H9 (cell line): ENCODE data around the gene NXPH3. TPM values are rescaled to one million over a fixed set of nuclear protein-coding genes. Genes with fewer than 3 reads are reported as not detected.

Experiments used
- DNase-seq: peaks from one replicate; pipeline ENCODE4 v3.0.0-alpha.2; 2017
- H2AFZ ChIP-seq: one replicate; pipeline ENCODE4 v1.6.1; 2013; ENCODE audit warnings: mild to moderate bottlenecking, low read length, control low read depth, moderate library complexity
- H2AK5ac ChIP-seq: 2 replicates; pipeline ENCODE4 v1.6.1; 2013; ENCODE audit warnings: low read length, control low read depth, mixed read lengths; ENCODE audit not compliant: insufficient read length
- H2BK120ac ChIP-seq: one replicate; pipeline ENCODE4 v1.6.1; 2013; ENCODE audit warnings: low read depth, mild to moderate bottlenecking, low read length, control low read depth, inconsistent platforms; ENCODE audit not compliant: poor library complexity, severe bottlenecking
- H2BK12ac ChIP-seq: 2 replicates; pipeline ENCODE4 v1.6.1; 2013; ENCODE audit warnings: low read length, control low read depth, mixed read lengths, low read depth; ENCODE audit not compliant: insufficient read length
- H2BK15ac ChIP-seq: 2 replicates; pipeline ENCODE4 v1.6.1; 2013; ENCODE audit warnings: low read depth, low read length, control low read depth
- H2BK20ac ChIP-seq: one replicate; pipeline ENCODE4 v1.6.1; 2013; ENCODE audit warnings: low read depth, mild to moderate bottlenecking, low read length, control low read depth, inconsistent platforms; ENCODE audit not compliant: poor library complexity, severe bottlenecking
- H2BK5ac ChIP-seq: 2 replicates; pipeline ENCODE4 v1.6.1; 2013; ENCODE audit warnings: low read length, control low read depth, mixed read lengths; ENCODE audit not compliant: insufficient read length
- H3K14ac ChIP-seq: 2 replicates; pipeline ENCODE4 v1.6.1; 2013; ENCODE audit warnings: low read length, control low read depth; ENCODE audit not compliant: insufficient read depth
- H3K18ac ChIP-seq: 2 replicates; pipeline ENCODE4 v1.6.1; 2013; ENCODE audit warnings: low read depth, mild to moderate bottlenecking, mixed read lengths, low read length, control low read depth; ENCODE audit not compliant: insufficient read length
- H3K23ac ChIP-seq: 2 replicates; pipeline ENCODE4 v1.6.1; 2013; ENCODE audit warnings: low read length, control low read depth, mixed read lengths, low read depth; ENCODE audit not compliant: insufficient read length
- H3K23me2 ChIP-seq: 2 replicates; pipeline ENCODE4 v1.6.1; 2013; ENCODE audit warnings: low read depth, mild to moderate bottlenecking, mixed read lengths, low read length, control low read depth; ENCODE audit not compliant: insufficient read length, poor library complexity, severe bottlenecking
- H3K27ac ChIP-seq: 2 replicates; pipeline ENCODE4 v1.5.1; 2013; ENCODE audit warnings: low read length, control low read depth, mixed read lengths, low read depth; ENCODE audit not compliant: insufficient read length
- H3K27me3 ChIP-seq: 2 replicates; pipeline ENCODE4 v1.6.1; 2013; ENCODE audit warnings: low read length, control low read depth, inconsistent platforms; ENCODE audit not compliant: insufficient read depth
- H3K4ac ChIP-seq: 2 replicates; pipeline ENCODE4 v1.6.1; 2013; ENCODE audit warnings: low read depth, mild to moderate bottlenecking, control low read depth, inconsistent platforms, low read length, moderate library complexity
- H3K4me1 ChIP-seq: 2 replicates; pipeline ENCODE4 v1.6.1; 2013; ENCODE audit warnings: low read length, control low read depth, inconsistent platforms; ENCODE audit not compliant: insufficient read depth
- H3K4me2 ChIP-seq: 2 replicates; pipeline ENCODE4 v1.6.1; 2013; ENCODE audit warnings: low read length, control low read depth, mixed read lengths; ENCODE audit not compliant: insufficient read length, insufficient read depth
- H3K56ac ChIP-seq: 2 replicates; pipeline ENCODE4 v1.6.1; 2013; ENCODE audit warnings: low read depth, mild to moderate bottlenecking, mixed read lengths, low read length, control low read depth; ENCODE audit not compliant: insufficient read length
- H3K79me1 ChIP-seq: 2 replicates; pipeline ENCODE4 v1.6.1; 2013; ENCODE audit warnings: low read depth, mild to moderate bottlenecking, moderate library complexity, low read length, control low read depth, inconsistent platforms; ENCODE audit not compliant: insufficient read depth, poor library complexity, severe bottlenecking
- H3K79me2 ChIP-seq: 2 replicates; pipeline ENCODE4 v1.6.1; 2013; ENCODE audit warnings: low read length, control low read depth, inconsistent platforms; ENCODE audit not compliant: insufficient read depth
- H3K9ac ChIP-seq: 2 replicates; pipeline ENCODE4 v1.6.1; 2013; ENCODE audit warnings: low read length, control low read depth, mixed read lengths; ENCODE audit not compliant: insufficient read length; ENCODE audit errors: extremely low read depth
- H3K9me3 ChIP-seq: one replicate; pipeline ENCODE4 v1.6.1; 2013; ENCODE audit warnings: low read depth, low read length, inconsistent platforms; ENCODE audit not compliant: control insufficient read depth
- H3T11ph ChIP-seq: one replicate; pipeline ENCODE4 v1.6.1; 2013; ENCODE audit warnings: mild to moderate bottlenecking, low read length, control low read depth, inconsistent platforms
- H4K20me1 ChIP-seq: one replicate; pipeline ENCODE4 v1.6.1; 2013; ENCODE audit not compliant: control insufficient read depth, insufficient read length, insufficient read depth
- H4K5ac ChIP-seq: 2 replicates; pipeline ENCODE4 v1.6.1; 2013; ENCODE audit warnings: low read depth, mild to moderate bottlenecking, mixed read lengths, low read length, control low read depth; ENCODE audit not compliant: insufficient read length
- H4K8ac ChIP-seq: replicated peaks from 2 replicates; pipeline ENCODE4 v1.6.1; 2013; ENCODE audit warnings: low read length, control low read depth, mixed read lengths, low read depth; ENCODE audit not compliant: insufficient read length
- H4K91ac ChIP-seq: 2 replicates; pipeline ENCODE4 v1.6.1; 2013; ENCODE audit warnings: low read depth, mild to moderate bottlenecking, moderate library complexity, mixed read lengths, low read length, control low read depth; ENCODE audit not compliant: insufficient read length
- H3K27ac Mint-ChIP-seq, 3 experiments: 2 replicates in 2 of 3; 3 replicates in 1 of 3; pipeline ENCODE4 v1.8.0; 2020 to 2021; ENCODE audit warnings: mixed read lengths in 3 of 3, mild to moderate bottlenecking in 1 of 3, moderate library complexity in 1 of 3
- H3K27me3 Mint-ChIP-seq: 2 replicates; pipeline ENCODE4 v1.8.0; 2021; ENCODE audit warnings: low read depth, mild to moderate bottlenecking, moderate library complexity, mixed read lengths
- H3K36me3 Mint-ChIP-seq, 3 experiments: 2 replicates in 2 of 3; 3 replicates in 1 of 3; pipeline ENCODE4 v1.8.0; 2020 to 2021; ENCODE audit warnings: low read depth in 3 of 3, mixed read lengths in 3 of 3; ENCODE audit not compliant: insufficient read depth in 1 of 3
- H3K4me1 Mint-ChIP-seq, 2 experiments: 2 replicates each; pipeline ENCODE4 v1.8.0; 2020; ENCODE audit warnings: mixed read lengths in 2 of 2
- H3K4me3 Mint-ChIP-seq, 2 experiments: 2 replicates in 1 of 2; 3 replicates in 1 of 2; pipeline ENCODE4 v1.8.0; 2020 to 2021; ENCODE audit warnings: mild to moderate bottlenecking in 2 of 2, mixed read lengths in 2 of 2, moderate library complexity in 1 of 2
- H3K9me3 Mint-ChIP-seq, 2 experiments: 2 replicates in 1 of 2; 3 replicates in 1 of 2; pipeline ENCODE4 v1.8.0; 2020; ENCODE audit warnings: mild to moderate bottlenecking in 2 of 2, mixed read lengths in 2 of 2, moderate library complexity in 1 of 2
- CTCF ChIP-seq: fragments of 200-600 bp; sonication (generic); conservative IDR thresholded peaks from 3 replicates; pipeline ENCODE4 v1.8.0; 2021; ENCODE audit warnings: antibody characterized with exemption, mild to moderate bottlenecking
- whole genome bisulfite sequencing: extraction: QIAGEN DNeasy Blood & Tissue Kit; methylation state at CpG from one replicate; pipeline ENCODE4 v1.1.7; 2013; ENCODE audit warnings: missing lambda C conversion rate, low lambda C conversion rate, mixed read lengths; ENCODE audit not compliant: insufficient read length; ENCODE audit errors: extremely low coverage; 5-methylcytosine and 5-hydroxymethylcytosine counted together
- total RNA-seq: library from RNA; stranded (reverse); gene quantifications from 2 replicates; pipeline ENCODE4 v1.2.1, GENCODE V29; 2021

NXPH3 gene
- total RNA-seq, 1 experiment from 2014 or later, result 1.3 TPM

- no peaks in the 10 kb centered on the region for H3K79me2 ChIP-seq
- H4K20me1 ChIP-seq, result no peaks in the 10 kb centered on the region
- no peak overlapping the region for H4K5ac ChIP-seq
- H3K4me2 ChIP-seq, result no peak overlapping the region
- H3K23me2 ChIP-seq, result no peaks in the 10 kb centered on the region
- H3K4me1 ChIP-seq, result no peaks in the 10 kb centered on the region
- H2BK15ac ChIP-seq, result no peak overlapping the region
- H3K9me3 Mint-ChIP-seq, result no peaks in the 10 kb centered on the region
- H2AFZ ChIP-seq, result no peak overlapping the region
- H2AK5ac ChIP-seq, result no peak overlapping the region
- DNase-seq, result no peak
- TF ChIP-seq CTCF, result no peak
- no peak overlapping the region for H3K4ac ChIP-seq
- H3K9me3 ChIP-seq, result no peaks in the 10 kb centered on the region
- H2BK120ac ChIP-seq, result no peak overlapping the region
- H3K4me1 Mint-ChIP-seq, result peaks cover 7 to 17% of the 10 kb centered on the region in 2 experiments; a peak in 3 of 4 replicates
- no peaks in the 10 kb centered on the region for H3K79me1 ChIP-seq
- H3K27me3 Mint-ChIP-seq, result no peaks in the 10 kb centered on the region
- H3K36me3 Mint-ChIP-seq, result peaks cover 4 to 56% (median 39%) of the 10 kb centered on the region in 3 experiments; a peak in 5 of 7 replicates
- peak overlapping the region in 1 of 3 experiments; percentile 70; a peak in 1 of 7 replicates for H3K27ac Mint-ChIP-seq
- no peaks in the 10 kb centered on the region for H3K27me3 ChIP-seq
- H3K23ac ChIP-seq, result no peak overlapping the region
- no peak overlapping the region for H4K8ac ChIP-seq
- no peak overlapping the region for H3K9ac ChIP-seq
- no peak overlapping the region for H3K18ac ChIP-seq
- H2BK5ac ChIP-seq, result no peak overlapping the region
- no peak overlapping the region for H2BK12ac ChIP-seq
- H3K14ac ChIP-seq, result no peak overlapping the region
- H3K56ac ChIP-seq, result no peak overlapping the region
- no peak overlapping the region for H3K27ac ChIP-seq
- no peak overlapping the region for H2BK20ac ChIP-seq
- no peak overlapping the region for H3T11ph ChIP-seq
- no CpG with 5 or more reads among the region's 3 CpGs for WGBS
- no peak overlapping the region for H4K91ac ChIP-seq
- H3K4me3 Mint-ChIP-seq, result no peak overlapping the region
These were observed 23.2 kb downstream of the NXPH3 start for GRCh38 chr17:49598918-49599317.
